Upper lobe of left lung (tissue), 4 donors: Measurements from ENCODE around the gene RPS15A.

ENCODE experiments used
- EP300 ChIP-seq, 4 donors: sonication (generic); formaldehyde crosslinking; IDR thresholded peaks; one replicate each; pipeline ENCODE4 v1.5.1; 2017; ENCODE audit warnings: antibody characterized with exemption in 4 of 4, control low read depth in 2 of 4
- POLR2A ChIP-seq, 4 donors: fragments of 450-650 bp; IDR thresholded peaks; one replicate each; pipeline ENCODE4 v1.5.1; 2016 to 2017; ENCODE audit warnings: antibody characterized with exemption in 4 of 4, mild to moderate bottlenecking in 2 of 4
- POLR2AphosphoS5 ChIP-seq, 2 donors: sonication (generic); formaldehyde crosslinking; IDR thresholded peaks; one replicate each; pipeline ENCODE4 v1.5.1; 2017; ENCODE audit warnings: antibody characterized with exemption in 2 of 2
- TF ChIP-seq, protein P1 (sequence below), 6 experiments: fragments of 450-650 bp in 4 of 6; fragments of 200-600 bp in 2 of 6; sonication (generic) in 2 of 6; IDR thresholded peaks; one replicate each; pipeline ENCODE4 v1.5.1; 2016 to 2019; ENCODE audit warnings: antibody characterized with exemption in 6 of 6

DNA sequence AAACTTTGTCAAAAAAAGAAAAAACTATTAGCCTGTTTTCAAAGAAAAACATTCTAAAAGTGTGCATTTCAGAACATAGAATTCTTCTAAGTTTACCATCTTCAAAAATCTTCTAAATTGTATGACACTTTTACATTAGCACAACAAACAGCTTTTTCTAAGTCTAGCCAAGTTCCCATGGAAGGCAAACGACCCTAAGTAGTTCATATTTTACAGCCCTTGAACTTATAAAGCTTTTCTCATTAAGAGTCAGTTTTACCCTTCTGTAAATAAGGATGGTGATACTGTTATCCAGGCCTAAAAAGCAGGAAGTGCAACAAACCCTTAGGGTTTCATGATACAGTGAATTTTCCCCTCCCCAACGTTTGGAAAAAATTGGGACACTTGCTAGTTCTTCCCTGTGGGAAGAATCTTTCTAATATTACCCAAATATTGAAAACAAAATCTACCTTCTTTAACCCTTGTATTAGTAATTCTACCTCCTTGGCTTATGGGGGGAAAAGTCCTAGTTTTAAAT, 15.2 kb upstream of the RPS15A start:
- TF ChIP-seq, protein P1, sequence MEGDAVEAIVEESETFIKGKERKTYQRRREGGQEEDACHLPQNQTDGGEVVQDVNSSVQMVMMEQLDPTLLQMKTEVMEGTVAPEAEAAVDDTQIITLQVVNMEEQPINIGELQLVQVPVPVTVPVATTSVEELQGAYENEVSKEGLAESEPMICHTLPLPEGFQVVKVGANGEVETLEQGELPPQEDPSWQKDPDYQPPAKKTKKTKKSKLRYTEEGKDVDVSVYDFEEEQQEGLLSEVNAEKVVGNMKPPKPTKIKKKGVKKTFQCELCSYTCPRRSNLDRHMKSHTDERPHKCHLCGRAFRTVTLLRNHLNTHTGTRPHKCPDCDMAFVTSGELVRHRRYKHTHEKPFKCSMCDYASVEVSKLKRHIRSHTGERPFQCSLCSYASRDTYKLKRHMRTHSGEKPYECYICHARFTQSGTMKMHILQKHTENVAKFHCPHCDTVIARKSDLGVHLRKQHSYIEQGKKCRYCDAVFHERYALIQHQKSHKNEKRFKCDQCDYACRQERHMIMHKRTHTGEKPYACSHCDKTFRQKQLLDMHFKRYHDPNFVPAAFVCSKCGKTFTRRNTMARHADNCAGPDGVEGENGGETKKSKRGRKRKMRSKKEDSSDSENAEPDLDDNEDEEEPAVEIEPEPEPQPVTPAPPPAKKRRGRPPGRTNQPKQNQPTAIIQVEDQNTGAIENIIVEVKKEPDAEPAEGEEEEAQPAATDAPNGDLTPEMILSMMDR (IDR thresholded peaks at IDR 0.05) = no peak
- no peak for TF ChIP-seq POLR2A (IDR thresholded peaks at IDR 0.05)
- TF ChIP-seq POLR2AphosphoS5 (IDR thresholded peaks at IDR 0.05) = no peak
- no peak for TF ChIP-seq EP300 (IDR thresholded peaks at IDR 0.05)
